HG02678 (cell line): Measurements from ENCODE around the gene DPP6.
A peak's percentile ranks its signal among the peaks of the same experiment; 100 is the strongest.

Source experiments
- ATAC-seq: cut with Tn5 transposase; IDR thresholded peaks from one replicate; pipeline ENCODE4 v1.9.1; 2021; ENCODE audit warnings: mild to moderate bottlenecking, moderate library complexity; ENCODE audit not compliant: unreplicated experiment

Gene DPP6

DNA sequence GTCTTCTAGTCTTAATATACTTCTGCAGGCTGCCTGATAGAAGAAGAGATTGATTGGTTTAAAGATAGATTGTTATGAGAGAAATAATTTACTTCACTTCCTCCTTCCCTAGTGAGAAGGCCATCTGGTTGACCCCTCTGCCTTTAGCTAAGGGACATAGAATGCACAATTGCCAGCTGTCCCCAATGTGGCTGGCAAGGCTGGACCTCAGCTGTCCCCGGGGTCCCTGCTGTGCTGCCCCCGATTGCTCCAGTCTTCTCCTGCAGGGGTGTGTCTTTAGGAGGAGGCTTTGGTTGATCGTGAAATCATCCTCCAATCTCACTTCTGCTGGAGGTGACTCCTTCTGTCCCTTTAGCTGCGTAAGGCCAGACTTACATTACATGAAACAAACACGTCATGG lies 388.5 kb downstream of the DPP6 start:
- no peak for ATAC-seq

DNA sequence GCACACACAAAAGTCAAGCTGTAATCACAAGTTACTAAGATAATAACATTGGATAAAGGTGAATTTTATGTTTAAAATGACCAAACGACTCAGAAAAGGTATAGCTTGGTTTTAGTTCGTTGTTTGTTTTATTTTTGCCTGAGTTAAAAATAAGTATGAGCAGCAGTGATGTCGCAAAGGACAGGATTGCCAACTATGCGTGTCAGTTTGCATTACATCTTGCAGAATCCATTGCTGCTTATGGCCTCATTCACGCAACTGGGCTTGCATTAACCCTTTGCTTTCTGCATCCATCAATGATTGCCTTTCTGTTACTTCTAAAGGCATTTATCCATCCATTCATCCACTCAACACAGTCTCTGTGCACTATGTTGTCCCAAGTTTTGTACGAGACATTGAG lies 389.6 kb downstream of the DPP6 start:
- no peak for ATAC-seq

DNA sequence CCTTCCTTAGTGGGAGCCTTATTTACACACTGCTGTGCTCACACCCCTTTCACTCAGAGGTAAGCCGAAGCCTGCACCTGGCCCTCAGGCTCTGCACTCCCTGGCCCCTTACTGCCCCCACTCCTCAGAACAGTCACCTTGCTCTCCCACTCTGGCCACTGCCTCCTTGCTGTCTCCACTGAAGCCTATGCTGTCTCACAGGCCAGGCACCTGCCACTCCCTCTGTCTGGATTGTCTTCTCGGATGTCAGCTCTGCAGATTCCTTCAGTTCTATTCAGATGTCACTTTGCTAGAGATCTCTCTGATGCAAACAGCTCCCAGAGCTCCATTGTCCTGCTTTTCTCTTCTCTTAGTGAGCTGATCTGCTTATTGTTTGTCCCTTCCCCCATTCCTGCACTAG lies 390.7 kb downstream of the DPP6 start:
- no peak for ATAC-seq

DNA sequence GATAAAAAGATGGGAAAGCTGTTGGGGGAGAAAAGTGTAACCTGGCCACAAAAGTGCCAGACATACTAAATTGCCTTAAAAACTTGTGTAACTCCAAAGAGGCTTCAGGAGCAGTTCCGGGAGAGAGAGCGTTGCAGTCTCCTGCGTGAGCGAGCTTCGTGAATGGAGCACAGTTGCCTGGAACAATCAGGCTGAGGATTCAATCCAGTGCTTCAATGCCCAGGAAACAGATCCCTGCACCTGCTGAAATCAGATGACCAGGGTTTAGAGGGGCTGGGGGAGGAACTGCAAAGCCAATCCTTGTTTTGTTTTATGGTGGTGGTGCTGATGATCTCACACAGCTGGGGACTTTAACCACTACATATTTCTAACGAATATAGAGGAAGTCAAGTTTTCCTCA lies 398.3 kb downstream of the DPP6 start:
- no peak for ATAC-seq

DNA sequence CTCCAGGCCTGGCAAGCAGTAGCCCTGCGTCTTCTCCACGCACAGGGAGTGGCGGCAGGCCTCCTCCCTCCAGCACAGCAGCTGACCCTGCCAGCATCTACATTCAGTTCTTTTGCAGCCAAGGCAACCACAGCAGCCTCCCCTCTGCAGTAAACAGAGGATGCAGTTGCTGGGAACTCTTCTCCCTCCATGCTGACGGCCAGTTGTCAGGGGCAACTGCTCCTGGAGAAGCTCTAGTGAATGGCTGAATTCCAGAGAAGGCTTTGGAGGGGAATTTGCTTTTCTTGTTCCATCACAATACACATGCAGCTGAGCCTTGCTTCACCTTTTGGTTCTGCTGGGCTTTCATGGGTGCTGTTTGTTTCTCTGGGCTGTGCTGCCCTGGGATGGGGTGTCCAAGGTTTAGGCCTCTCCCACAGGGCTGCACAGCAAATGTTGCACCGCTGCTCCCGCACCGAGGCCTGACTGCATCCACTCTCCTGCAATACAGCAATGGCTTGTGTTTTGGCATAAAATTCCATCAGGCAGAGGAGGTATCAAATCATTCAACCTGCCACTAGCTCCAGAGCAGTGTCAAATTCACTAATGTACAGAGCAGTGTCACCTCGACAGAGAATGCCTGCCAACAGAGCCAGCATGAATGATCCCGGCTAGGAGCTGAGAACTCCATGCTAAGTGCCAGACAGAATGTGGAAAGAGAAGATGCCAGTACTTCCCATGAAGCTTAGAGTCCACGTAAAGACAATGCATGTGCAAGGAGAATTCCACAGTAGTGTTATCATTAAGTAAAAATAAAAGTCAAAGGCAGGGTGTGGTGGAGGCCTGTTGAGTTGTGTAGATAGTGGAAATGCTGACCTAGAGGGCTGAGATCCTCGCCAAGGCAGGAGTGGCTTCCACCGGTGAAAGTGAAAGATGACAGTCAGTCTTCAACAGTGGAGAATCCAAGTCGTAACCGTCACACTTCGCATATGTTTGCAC lies 399.6 kb downstream of the DPP6 start:
- ATAC-seq, result no peak

DNA sequence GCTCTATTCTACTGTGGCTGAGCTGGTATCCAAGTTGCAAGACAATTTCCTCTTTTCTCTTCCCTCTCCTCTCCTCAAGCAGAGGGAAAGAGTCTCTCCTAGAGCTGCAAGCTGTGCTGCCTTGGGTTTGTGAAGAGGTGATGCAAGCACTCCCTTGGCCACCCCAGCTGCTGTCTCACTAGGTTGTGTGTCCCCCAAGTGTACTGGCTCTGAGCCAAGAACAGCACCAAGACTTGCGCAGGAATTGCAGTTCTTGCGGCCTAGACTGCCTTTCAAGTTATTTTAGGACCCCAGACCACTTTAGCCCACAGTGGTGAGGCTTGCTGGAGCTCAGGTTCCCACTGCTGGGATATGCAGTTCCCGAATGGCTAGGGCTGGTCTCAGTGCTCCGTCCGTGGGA lies 411.6 kb downstream of the DPP6 start:
- ATAC-seq, result no peak

DNA sequence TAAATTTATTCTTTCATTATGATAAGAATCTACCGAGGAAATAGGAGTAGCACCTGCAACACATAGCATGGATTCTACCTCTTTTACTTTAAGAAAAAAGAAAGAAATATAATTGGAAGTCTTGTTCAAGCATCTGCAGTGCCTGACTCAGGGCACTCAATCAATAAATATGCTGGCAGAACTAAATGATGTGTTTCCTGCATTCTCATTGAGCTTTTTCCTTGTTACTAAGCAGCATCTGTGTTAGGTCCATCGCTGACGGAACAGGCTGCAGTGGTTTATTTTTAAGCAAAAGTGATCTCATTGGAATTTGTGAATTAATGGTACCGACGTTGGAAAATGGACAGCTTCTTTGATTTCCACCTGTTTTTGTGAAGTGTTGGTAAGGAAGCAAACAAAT lies 417.5 kb downstream of the DPP6 start:
- ATAC-seq, result no peak

DNA sequence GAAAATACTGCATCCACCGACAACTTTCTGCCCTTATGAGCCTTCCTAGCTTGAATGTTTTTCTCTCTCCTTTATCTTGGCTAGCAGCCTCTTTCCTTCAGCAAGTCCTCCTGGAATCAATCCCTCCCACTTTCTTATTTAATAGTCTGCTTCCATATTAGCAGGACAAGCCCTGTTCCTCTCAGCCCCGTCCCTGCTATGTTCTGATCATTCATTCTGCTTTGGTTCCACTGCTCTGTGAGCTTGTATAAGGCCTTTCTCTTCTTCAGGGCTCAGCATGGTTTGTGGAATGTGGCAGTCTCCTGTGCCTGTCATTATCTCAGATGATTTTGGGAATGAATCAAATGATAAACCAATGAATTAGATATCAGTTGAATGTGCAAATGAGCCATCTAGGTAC lies 420.1 kb downstream of the DPP6 start:
- no peak for ATAC-seq

DNA sequence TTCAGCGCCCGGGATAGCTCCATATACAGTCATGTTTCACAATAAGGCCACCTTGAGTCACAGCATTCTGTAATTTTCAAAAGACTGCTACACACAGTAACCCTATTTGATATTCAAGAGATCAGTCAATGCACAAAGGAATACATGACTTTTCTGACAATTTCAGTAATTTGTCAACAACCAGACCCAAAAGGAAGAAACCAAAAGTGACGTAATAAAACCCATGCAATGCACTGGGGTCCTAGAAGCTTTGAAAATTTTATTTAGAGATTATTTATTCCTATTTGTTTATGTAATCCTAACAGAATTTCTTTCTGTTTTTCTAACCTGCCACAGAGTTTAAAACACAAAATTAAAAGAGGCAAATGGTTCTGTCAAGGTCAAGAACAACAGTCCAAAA lies 421.2 kb downstream of the DPP6 start:
- no peak for ATAC-seq

DNA sequence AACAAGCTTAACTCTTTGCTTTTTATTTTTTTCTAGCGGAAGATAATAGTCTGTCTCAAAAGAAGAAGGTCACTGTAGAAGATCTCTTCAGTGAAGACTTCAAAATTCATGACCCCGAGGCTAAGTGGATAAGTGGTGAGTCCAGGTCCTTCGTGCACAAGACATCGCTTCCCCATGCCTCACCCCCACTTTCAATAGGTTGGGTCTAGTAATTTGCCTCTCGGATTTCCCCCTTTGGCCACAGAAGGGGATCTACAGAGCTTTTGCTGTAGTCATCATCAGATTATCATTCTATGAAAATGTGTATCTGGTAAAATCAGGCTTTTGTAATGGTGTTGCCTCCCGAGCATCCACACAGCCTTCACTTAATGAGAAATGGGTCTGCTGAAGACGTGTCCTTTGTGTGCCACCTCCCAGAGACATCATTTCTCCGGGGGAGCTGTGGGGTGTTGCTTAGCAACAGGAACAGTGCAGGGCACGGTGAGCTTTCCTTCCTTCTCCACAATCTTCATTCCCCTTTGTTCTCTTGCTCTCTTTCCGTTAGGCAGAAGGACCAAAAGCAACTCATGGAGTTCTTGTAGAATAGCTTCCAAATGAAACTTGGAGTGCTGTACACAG lies 422.8 kb downstream of the DPP6 start:
- ATAC-seq, result no peak

DNA sequence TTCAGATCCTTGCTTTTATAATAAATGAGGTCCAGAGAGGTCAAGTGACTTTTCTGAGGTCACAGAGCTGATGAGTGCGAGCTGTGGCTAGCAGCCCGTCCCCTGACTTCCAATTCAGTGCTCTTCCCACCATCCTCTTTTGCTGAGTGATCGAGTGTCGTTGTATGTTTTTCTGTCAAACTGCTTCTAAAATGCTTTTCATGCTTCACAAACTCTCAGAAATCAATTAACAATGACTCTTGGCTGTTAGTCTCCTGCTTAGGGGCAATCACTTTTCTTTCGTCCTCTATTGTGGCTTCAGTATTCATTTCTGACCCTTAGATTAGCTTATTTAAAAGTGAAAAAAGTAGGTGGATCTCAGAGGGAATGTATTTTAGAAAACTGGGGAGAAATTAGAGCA lies 423.7 kb downstream of the DPP6 start:
- no peak for ATAC-seq

DNA sequence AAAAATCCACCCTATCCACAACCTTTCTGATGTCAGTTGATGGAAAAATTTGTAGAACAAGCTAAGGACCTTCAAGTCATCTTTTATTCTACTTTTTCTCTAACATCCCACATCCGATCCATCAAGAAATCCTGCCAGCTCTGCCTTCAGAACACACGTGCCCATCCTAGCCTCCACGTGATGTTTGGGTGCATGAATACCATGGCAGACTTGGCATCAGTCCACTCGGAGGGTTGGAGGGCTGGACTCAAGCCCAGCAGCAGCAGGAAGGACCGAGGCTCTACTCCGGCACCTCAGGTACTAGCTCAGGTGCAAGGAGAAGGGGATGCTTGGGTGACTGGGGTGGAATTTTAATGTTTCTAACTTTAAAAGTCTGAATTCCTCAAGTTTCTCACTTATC lies 428.6 kb downstream of the DPP6 start:
- no peak for ATAC-seq

DNA sequence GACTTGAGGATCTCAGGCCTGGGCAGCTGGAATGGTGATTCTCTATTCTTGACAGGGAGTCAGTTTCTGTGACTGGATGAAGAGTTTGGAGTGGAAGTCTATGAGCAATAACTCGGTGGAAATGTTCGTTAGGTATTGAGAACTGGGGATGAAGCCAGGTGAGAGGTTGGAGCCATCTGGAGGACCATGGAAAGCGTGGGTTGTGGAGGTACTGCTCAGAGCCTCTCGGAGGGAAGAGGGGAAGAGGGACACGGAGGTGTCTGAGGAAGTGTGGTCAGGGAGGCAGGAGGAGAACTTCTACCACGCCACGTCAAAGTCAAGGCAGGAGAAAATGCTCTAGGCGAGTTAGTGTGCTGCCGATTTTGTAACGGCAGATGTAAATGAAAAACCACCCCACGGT lies 430.7 kb downstream of the DPP6 start:
- no peak for ATAC-seq

DNA sequence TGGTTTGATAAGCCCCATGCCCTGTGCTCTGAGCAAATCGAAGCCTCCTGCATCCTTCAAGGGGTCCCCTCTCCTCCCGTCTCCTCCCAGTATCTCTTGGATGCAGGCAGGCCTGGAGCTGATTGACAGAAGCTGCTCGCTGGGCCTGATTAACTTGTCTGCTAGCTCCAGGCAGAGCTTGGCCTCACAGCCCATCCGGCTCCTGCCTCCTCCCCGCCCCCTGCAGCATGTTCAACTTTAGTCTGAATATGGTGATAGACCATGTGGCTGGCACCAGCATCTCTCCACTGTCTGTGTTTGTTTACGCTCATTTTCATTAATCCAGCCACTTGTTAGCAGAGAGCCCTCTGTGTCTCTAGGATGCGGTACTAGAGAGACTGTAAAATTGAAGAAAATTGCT lies 432.2 kb downstream of the DPP6 start:
- ATAC-seq, result no peak

DNA sequence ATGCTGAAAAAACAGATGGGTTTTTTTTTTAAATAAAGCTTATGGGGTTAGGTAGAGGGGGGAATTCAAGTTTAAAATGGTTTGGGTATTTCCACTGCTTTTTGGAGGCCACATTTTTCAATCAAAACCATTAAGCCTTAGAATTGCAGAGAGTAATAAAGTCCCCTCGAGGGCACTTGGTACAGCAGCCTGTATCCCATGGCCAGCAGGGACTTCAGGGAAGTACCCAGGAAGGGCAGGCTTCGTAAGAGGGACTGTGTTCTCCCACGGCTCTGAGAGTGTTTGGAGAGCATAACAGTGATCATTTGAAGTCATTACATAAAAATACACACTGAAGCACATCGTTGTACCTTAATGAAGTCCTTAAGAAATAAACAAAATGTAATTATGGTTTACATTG lies 432.7 kb downstream of the DPP6 start:
- no peak for ATAC-seq

DNA sequence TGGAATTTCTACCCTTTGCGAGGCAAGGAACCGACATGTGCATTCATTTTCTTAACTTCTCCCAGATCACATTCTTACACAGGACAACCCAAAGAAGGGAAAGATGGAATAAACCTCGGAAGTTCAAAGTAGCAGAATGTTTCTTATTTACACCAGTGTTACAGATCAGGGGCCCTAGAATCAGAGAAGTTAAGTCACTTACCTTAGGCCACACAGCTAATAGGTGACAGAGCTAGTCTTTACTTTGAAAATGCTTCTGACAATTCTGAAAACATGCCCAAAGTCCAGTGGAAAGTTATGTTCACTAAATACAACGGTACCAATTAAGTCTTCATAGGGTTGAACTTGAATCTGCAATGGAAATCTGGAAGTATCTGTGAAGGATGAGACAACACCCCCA lies 437.7 kb downstream of the DPP6 start:
- ATAC-seq, result no peak

DNA sequence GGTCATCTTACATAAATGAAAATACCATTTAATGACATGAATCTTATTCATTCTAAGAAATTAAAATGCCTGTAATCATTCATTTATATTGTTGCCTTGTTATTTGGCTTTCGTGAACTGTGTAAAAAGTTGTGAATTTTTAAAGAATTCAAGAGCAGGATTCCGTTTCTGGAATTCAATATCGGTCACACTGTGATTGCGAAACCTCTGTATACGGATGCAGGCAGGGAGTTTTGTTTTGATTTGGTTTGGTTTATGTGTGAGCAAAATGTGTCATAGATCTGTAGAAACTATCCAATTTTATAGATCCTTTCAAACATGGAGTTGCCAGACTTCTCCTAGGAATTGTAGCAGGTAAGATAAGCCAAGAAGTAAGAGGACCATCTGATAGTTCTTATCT lies 441.4 kb downstream of the DPP6 start:
- no peak for ATAC-seq

DNA sequence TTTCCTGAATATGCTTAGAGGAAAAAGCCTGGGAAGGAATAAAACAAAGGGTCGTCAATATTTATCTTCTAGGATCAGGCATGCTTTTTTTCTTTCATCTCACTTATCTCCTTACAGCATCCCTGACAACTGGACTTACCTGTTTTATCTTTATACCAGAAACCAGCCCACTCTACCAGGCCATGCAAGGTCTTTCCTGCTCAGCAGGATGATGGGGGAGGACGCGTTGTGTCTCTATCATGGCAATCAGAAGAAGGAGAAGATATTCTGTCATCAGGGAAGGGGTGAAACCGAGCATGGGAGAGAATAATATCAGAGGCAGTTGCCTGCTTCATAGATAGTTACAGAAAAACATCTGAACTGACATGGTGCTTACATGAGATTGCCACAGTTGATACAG lies 445.6 kb downstream of the DPP6 start:
- ATAC-seq, result no peak

DNA sequence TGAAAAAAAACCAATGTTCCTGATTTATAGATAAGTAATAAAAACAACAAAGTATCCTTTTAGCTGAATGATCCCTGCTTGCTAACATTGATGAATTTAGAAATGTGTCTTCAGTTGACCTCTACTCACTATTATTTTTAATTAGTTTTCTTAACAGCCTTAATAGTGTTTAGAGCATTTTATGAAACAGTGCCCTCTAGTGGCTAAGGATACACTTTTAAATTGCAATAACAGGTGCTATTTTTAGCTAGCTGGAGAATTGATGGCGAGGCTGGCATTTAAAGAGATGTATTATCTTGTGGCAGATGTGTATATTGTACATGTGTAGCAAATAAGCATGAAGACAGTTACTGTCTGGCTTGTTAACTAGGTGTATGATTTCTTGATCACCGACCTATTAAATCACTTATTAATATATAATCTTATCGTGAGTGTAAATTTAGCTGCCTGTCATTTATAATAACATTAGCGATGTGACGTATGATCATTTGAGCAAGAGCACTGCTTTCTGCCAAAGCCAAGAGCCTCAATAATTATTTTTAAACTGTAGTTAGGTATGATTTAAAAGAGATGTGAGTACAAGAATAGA lies 451.9 kb downstream of the DPP6 start:
- peak; percentile 55 for ATAC-seq

DNA sequence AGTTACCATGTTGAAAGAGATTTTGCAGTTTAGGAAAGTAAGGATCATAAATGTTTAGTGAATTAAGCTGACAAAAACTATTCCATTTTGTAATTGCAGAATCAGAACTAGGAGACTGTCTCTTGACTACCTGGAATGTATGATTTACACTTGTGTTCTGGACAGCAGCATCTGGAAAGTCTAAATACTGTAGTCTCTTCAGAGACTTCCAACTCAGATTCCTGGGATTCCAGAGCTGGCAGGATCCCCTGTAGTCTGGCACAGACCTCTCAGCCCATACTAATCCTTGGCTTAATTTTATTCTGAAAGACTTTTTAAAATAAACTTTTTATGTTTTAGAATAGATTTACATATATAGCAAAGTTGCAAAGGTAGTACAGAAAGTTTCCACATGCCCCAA lies 452.7 kb downstream of the DPP6 start:
- ATAC-seq, result no peak

DNA sequence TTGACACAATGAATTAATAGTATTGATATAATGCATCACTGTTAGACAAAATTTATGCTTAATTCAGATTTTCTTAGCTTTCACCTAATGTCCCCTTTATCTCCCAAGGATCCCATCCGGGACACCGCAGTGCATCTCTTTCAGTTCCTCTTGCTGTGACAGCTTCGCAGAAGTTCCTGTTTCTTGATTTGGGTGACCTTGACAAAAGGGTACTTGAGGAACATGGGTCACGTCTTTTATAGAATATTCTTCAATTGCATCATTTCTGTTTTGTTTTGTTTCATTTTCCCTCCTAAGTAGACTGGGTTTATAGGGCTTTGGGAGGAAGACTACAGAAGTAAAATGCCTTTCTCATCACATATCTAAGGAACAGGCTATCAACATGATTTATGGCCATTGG lies 453.2 kb downstream of the DPP6 start:
- ATAC-seq, result no peak

DNA sequence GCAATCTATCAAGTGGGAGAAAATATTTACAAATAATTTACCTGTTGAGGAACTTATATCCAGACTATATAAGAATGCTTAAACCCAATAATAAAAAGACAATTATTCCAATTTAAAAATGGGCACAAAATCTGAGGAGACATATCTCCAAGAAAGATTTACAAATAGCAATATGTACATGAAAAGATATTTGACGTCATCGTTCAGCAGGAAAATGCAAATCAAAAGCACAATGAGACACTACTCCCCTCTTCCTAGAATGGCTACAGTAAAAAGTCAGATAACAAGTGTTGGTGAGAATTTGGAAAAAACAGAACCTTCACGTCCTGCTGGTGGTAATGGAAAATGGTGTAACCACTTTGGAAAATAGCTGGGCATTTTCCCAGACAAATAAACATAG lies 457.0 kb downstream of the DPP6 start:
- ATAC-seq, result no peak
